Neural crest cell (in vitro differentiated cells): Measurements from ENCODE around the gene ULK2. TPM values are rescaled to one million over a fixed set of nuclear protein-coding genes. Genes with fewer than 3 reads are reported as not detected.

Experiments used
- DNase-seq: peaks from one replicate; pipeline ENCODE4 v3.0.0; 2021; ENCODE audit warnings: low read depth, mixed read lengths, low spot score
- H3K27ac Mint-ChIP-seq: one replicate; pipeline ENCODE4 v1.8.0; 2021; ENCODE audit warnings: mild to moderate bottlenecking, mixed read lengths; ENCODE audit not compliant: unreplicated experiment
- H3K27me3 Mint-ChIP-seq: 2 replicates; pipeline ENCODE4 v1.8.0; 2021; ENCODE audit warnings: low read depth, mild to moderate bottlenecking, mixed read lengths
- H3K36me3 Mint-ChIP-seq: 2 replicates; pipeline ENCODE4 v1.8.0; 2021; ENCODE audit warnings: low read depth, mild to moderate bottlenecking, mixed read lengths
- H3K4me1 Mint-ChIP-seq: 2 replicates; pipeline ENCODE4 v1.8.0; 2021; ENCODE audit warnings: mixed read lengths
- H3K4me3 Mint-ChIP-seq: one replicate; pipeline ENCODE4 v1.8.0; 2021; ENCODE audit warnings: mild to moderate bottlenecking, mixed read lengths
- H3K9me3 Mint-ChIP-seq: 2 replicates; pipeline ENCODE4 v1.8.0; 2021; ENCODE audit warnings: mixed read lengths
- total RNA-seq: library from RNA; stranded (reverse); gene quantifications from 2 replicates; pipeline ENCODE4 v1.2.1, GENCODE V29; 2021
- TF ChIP-seq, protein P1 (sequence below): fragments of 200-600 bp; sonication (generic); conservative IDR thresholded peaks from 2 replicates; pipeline ENCODE4 v1.5.0; 2021; ENCODE audit warnings: antibody characterized with exemption, mild to moderate bottlenecking

Gene ULK2
- total RNA-seq, 1 donor from 2014 or later: 30.7 TPM

DNA sequence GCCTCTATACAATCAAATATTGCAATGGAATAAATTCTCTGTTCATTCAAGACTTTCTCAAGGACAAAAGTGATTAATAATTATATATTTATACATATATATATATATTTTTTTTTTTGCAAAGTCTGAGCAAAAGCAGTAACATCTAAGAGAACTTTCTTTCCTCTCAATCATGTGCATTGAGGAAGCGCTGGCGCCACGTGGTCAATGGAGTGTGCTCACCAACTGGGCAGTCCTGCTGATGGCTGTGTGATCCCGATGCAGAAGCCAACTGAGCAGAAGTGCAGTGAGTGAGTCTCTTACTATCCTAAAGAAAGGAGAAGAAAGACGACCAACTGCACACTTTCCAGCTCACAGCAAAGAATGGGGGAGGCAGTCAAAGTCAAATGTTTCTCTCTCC, 37.2 kb upstream of the ULK2 start:
- no peaks in the 10 kb centered on the region for H3K4me1 Mint-ChIP-seq
- no peaks in the 10 kb centered on the region for H3K9me3 Mint-ChIP-seq
- DNase-seq: no peak
- H3K4me3 Mint-ChIP-seq: no peak overlapping the region
- peaks cover 16% of the 10 kb centered on the region for H3K36me3 Mint-ChIP-seq
- H3K27me3 Mint-ChIP-seq: no peaks in the 10 kb centered on the region
- TF ChIP-seq, protein P1, sequence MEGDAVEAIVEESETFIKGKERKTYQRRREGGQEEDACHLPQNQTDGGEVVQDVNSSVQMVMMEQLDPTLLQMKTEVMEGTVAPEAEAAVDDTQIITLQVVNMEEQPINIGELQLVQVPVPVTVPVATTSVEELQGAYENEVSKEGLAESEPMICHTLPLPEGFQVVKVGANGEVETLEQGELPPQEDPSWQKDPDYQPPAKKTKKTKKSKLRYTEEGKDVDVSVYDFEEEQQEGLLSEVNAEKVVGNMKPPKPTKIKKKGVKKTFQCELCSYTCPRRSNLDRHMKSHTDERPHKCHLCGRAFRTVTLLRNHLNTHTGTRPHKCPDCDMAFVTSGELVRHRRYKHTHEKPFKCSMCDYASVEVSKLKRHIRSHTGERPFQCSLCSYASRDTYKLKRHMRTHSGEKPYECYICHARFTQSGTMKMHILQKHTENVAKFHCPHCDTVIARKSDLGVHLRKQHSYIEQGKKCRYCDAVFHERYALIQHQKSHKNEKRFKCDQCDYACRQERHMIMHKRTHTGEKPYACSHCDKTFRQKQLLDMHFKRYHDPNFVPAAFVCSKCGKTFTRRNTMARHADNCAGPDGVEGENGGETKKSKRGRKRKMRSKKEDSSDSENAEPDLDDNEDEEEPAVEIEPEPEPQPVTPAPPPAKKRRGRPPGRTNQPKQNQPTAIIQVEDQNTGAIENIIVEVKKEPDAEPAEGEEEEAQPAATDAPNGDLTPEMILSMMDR: no peak
- no peak overlapping the region for H3K27ac Mint-ChIP-seq

- H3K27me3 Mint-ChIP-seq: no peaks in the 10 kb centered on the region
- H3K9me3 Mint-ChIP-seq: no peaks in the 10 kb centered on the region
- H3K27ac Mint-ChIP-seq: no peak overlapping the region
- no peak overlapping the region for H3K4me3 Mint-ChIP-seq
- H3K4me1 Mint-ChIP-seq: no peaks in the 10 kb centered on the region
- TF ChIP-seq, protein P1: no peak
- no peak for DNase-seq
- H3K36me3 Mint-ChIP-seq: peaks cover 14% of the 10 kb centered on the region
These were observed 36.7 kb upstream of the ULK2 start for GRCh38 chr17:19904412-19904811.

GRCh38 chr17:19900809-19901208, 33.1 kb upstream of the ULK2 start:
- peaks cover 8% of the 10 kb centered on the region for H3K36me3 Mint-ChIP-seq
- H3K4me3 Mint-ChIP-seq: no peak overlapping the region
- no peak overlapping the region for H3K27ac Mint-ChIP-seq
- no peaks in the 10 kb centered on the region for H3K9me3 Mint-ChIP-seq
- no peak for DNase-seq
- no peaks in the 10 kb centered on the region for H3K27me3 Mint-ChIP-seq
- TF ChIP-seq, protein P1: no peak
- H3K4me1 Mint-ChIP-seq: no peaks in the 10 kb centered on the region

DNA sequence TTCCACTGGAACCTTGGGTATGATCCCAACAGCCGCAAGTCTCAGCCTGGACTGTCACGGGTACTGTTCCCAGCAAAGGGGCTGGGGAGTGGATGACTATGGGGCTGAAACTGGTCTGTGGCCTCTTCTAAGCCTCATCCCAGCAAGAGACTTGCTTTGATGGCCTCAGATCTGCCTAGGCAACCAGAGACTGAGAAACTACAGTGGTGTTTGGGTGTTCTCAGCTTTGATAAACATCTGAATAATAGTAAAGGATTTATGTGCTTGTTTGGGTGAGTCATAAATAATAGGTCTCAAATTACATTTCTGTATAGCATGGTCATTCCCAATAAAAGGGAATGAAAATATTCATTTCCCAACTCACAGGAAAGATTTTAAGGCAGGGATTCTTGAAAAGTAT, 30.2 kb upstream of the ULK2 start:
- Mint-ChIP-seq H3K4me3 (no peak overlapping the region), H3K9me3 (no peaks in the 10 kb centered on the region), H3K36me3 (peaks cover 3% of the 10 kb centered on the region), H3K4me1 (no peaks in the 10 kb centered on the region), H3K27ac (no peak overlapping the region), H3K27me3 (no peaks in the 10 kb centered on the region)
- no peak for DNase-seq
- TF ChIP-seq, protein P1: no peak

GRCh38 chr17:19897090-19897837, 29.5 kb upstream of the ULK2 start:
- H3K27me3 Mint-ChIP-seq: no peaks in the 10 kb centered on the region

More at GRCh38 chr17:19897090-19897837, 29.5 kb upstream of the ULK2 start:
- peaks cover 3% of the 10 kb centered on the region for H3K36me3 Mint-ChIP-seq
- H3K9me3 Mint-ChIP-seq: no peaks in the 10 kb centered on the region
- no peak for DNase-seq
- H3K4me3 Mint-ChIP-seq: no peak overlapping the region
- TF ChIP-seq, protein P1: no peak
- H3K4me1 Mint-ChIP-seq: no peaks in the 10 kb centered on the region
- no peak overlapping the region for H3K27ac Mint-ChIP-seq
